A673 (cell line): ENCODE measurements around the gene RAPGEF4. TPM values are rescaled to one million over a fixed set of nuclear protein-coding genes. Genes with fewer than 3 reads are reported as not detected.

Experiments used
- BruUV-seq: library from RNA; stranded (reverse); fragments of 400-500 nt; replicated peaks from 2 replicates; lab custom pipeline; 2021; lab: Mats Ljungman, UMichigan
- CTCF ChIA-PET: fragments of 300-600 bp; sonication (Branson Sonifier 250); formaldehyde crosslinking; loops from one replicate; lab custom pipeline; 2022; ENCODE audit warnings: antibody characterized with exemption; lab: Charles Lee
- POLR2A ChIA-PET: fragments of 300-600 bp; sonication (Branson Sonifier 250); formaldehyde crosslinking; loops from one replicate; lab custom pipeline; 2022; ENCODE audit warnings: antibody characterized with exemption; ENCODE audit not compliant: low non-redundant PET; lab: Charles Lee
- DNase-seq: peaks from one replicate; pipeline ENCODE4 v3.0.0-alpha.2; 2015; ENCODE audit warnings: low spot score
- H3K27ac ChIP-seq: fragments of 200-600 bp; sonication (generic); 2 replicates; pipeline ENCODE4 v1.5.1; 2016; ENCODE audit warnings: mixed run types, low read depth, mild to moderate bottlenecking, mixed read lengths, antibody characterized with exemption, low read length; ENCODE audit not compliant: poor library complexity, severe bottlenecking
- H3K27me3 ChIP-seq: fragments of 200-600 bp; sonication (generic); replicated peaks from 2 replicates; pipeline ENCODE4 v1.6.1; 2017; ENCODE audit warnings: mixed run types, low read depth, mild to moderate bottlenecking, mixed read lengths, antibody characterized with exemption, low read length; ENCODE audit not compliant: insufficient read depth, poor library complexity
- H3K36me3 ChIP-seq: fragments of 200-600 bp; sonication (generic); 2 replicates; pipeline ENCODE4 v1.6.1; 2016; ENCODE audit warnings: mixed run types, mild to moderate bottlenecking, mixed read lengths, antibody characterized with exemption, low read length; ENCODE audit not compliant: insufficient read depth, poor library complexity, severe bottlenecking
- H3K4me1 ChIP-seq: fragments of 200-600 bp; sonication (generic); 2 replicates; pipeline ENCODE4 v1.6.1; 2017; ENCODE audit warnings: mixed run types, mild to moderate bottlenecking, mixed read lengths, antibody characterized with exemption, low read length; ENCODE audit not compliant: insufficient read depth, poor library complexity, severe bottlenecking
- H3K4me3 ChIP-seq: fragments of 200-600 bp; sonication (generic); 2 replicates; pipeline ENCODE4 v1.5.1; 2016; ENCODE audit warnings: low read depth, mixed run types, mild to moderate bottlenecking, mixed read lengths, low read length; ENCODE audit not compliant: poor library complexity, severe bottlenecking
- H3K9me3 ChIP-seq: fragments of 200-600 bp; sonication (generic); 2 replicates; pipeline ENCODE4 v1.6.1; 2016; ENCODE audit warnings: mixed run types, low read depth, mild to moderate bottlenecking, mixed read lengths, antibody characterized with exemption, low read length; ENCODE audit not compliant: poor library complexity, severe bottlenecking
- EZH2 ChIP-seq: fragments of 200-600 bp; sonication (generic); IDR thresholded peaks from 2 replicates; pipeline ENCODE4 v1.6.1; 2017; ENCODE audit warnings: borderline replicate concordance, low read depth, mild to moderate bottlenecking, mixed read lengths, antibody characterized with exemption, low read length; ENCODE audit not compliant: poor library complexity, severe bottlenecking
- intact Hi-C: fragments of 100-400 bp; cut with micrococcal nuclease; formaldehyde crosslinking; loops from one replicate; pipeline ENCODE4 v1.10.0; 2022; ENCODE audit not compliant: unreplicated experiment
- total RNA-seq: library from RNA; stranded (reverse); gene quantifications from 2 replicates; pipeline ENCODE4 v1.2.3, GENCODE V29; 2021
- TF ChIP-seq, protein P1 (sequence below): fragments of 300-800, 200-600 bp; sonication (generic); conservative IDR thresholded peaks from 2 replicates; pipeline ENCODE4 v1.5.1; 2017; ENCODE audit warnings: low read depth, mild to moderate bottlenecking, antibody characterized with exemption, low read length, moderate library complexity, mixed read lengths

RAPGEF4 gene
- total RNA-seq, 1 experiment from 2014 or later = 0.26 TPM

GRCh38 chr2:172962082-172962481 is 226.4 kb downstream of the RAPGEF4 start:
- no peak for DNase-seq
- Histone ChIP-seq H3K4me1 (no peaks in the 10 kb centered on the region), H3K9me3 (no peaks in the 10 kb centered on the region), H3K27me3 (no peaks in the 10 kb centered on the region), H3K36me3 (no peaks in the 10 kb centered on the region), H3K27ac (no peak overlapping the region), H3K4me3 (no peak overlapping the region)
- ChIA-PET CTCF (no interaction called here), POLR2A (no interaction called here)
- no TSS peak for BruUV-seq
- intact Hi-C loops = no loop called here
- TF ChIP-seq EZH2 = no peak
- TF ChIP-seq, protein P1, sequence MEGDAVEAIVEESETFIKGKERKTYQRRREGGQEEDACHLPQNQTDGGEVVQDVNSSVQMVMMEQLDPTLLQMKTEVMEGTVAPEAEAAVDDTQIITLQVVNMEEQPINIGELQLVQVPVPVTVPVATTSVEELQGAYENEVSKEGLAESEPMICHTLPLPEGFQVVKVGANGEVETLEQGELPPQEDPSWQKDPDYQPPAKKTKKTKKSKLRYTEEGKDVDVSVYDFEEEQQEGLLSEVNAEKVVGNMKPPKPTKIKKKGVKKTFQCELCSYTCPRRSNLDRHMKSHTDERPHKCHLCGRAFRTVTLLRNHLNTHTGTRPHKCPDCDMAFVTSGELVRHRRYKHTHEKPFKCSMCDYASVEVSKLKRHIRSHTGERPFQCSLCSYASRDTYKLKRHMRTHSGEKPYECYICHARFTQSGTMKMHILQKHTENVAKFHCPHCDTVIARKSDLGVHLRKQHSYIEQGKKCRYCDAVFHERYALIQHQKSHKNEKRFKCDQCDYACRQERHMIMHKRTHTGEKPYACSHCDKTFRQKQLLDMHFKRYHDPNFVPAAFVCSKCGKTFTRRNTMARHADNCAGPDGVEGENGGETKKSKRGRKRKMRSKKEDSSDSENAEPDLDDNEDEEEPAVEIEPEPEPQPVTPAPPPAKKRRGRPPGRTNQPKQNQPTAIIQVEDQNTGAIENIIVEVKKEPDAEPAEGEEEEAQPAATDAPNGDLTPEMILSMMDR = no peak

GRCh38 chr2:172962824-172963223 is 227.2 kb downstream of the RAPGEF4 start:
- no peak overlapping the region for H3K27ac ChIP-seq
- no peaks in the 10 kb centered on the region for H3K9me3 ChIP-seq
- no peaks in the 10 kb centered on the region for H3K27me3 ChIP-seq
- H3K36me3 ChIP-seq = no peaks in the 10 kb centered on the region
- intact Hi-C loops = no loop called here
- no peak overlapping the region for H3K4me3 ChIP-seq
- ChIA-PET CTCF (no interaction called here), POLR2A (no interaction called here)
- BruUV-seq = no TSS peak
- DNase-seq = peak; percentile 67
- no peaks in the 10 kb centered on the region for H3K4me1 ChIP-seq
- no peak for TF ChIP-seq EZH2
- TF ChIP-seq, protein P1 = no peak

GRCh38 chr2:172964511-172965139 is 229.0 kb downstream of the RAPGEF4 start:
- BruUV-seq = no TSS peak

More at GRCh38 chr2:172964511-172965139, 229.0 kb downstream of the RAPGEF4 start:
- H3K4me3 ChIP-seq = no peak overlapping the region
- no peak overlapping the region for H3K27ac ChIP-seq
- ChIA-PET POLR2A (no interaction called here), CTCF (no interaction called here)
- H3K27me3 ChIP-seq = no peaks in the 10 kb centered on the region
- TF ChIP-seq EZH2 = no peak
- TF ChIP-seq, protein P1 = no peak
- intact Hi-C loops = no loop called here
- no peaks in the 10 kb centered on the region for H3K36me3 ChIP-seq
- peak; percentile 39 for DNase-seq
- H3K4me1 ChIP-seq = no peaks in the 10 kb centered on the region
- H3K9me3 ChIP-seq = no peaks in the 10 kb centered on the region
